H1 (cell line): Measurements from ENCODE around the gene PDE8A.

ENCODE experiments used
- BCL11A ChIP-seq, 2 experiments: IDR thresholded peaks; one replicate each; pipeline ENCODE4 v1.6.1; 2011; ENCODE audit warnings: low read depth in 2 of 2, low read length in 2 of 2, mild to moderate bottlenecking in 2 of 2
- EP300 ChIP-seq, 2 experiments: IDR thresholded peaks; 1 replicate in 1 of 2; 2 replicates in 1 of 2; pipeline ENCODE4 v1.6.1; 2011 to 2012; ENCODE audit warnings: low read depth in 2 of 2, low read length in 2 of 2, mild to moderate bottlenecking in 2 of 2, borderline replicate concordance in 1 of 2, inconsistent platforms in 1 of 2, moderate library complexity in 1 of 2
- HDAC2 ChIP-seq, 2 experiments: fragments of 300-600 bp in 1 of 2; sonication (generic) in 1 of 2; IDR thresholded peaks; 2 replicates each; pipeline ENCODE4 v1.6.1; 2011 to 2012; ENCODE audit warnings: low read depth in 2 of 2, low read length in 2 of 2, mild to moderate bottlenecking in 2 of 2, moderate library complexity in 2 of 2, borderline replicate concordance in 1 of 2, inconsistent platforms in 1 of 2
- POLR2A ChIP-seq, 2 experiments: IDR thresholded peaks; 1 replicate in 1 of 2; 2 replicates in 1 of 2; pipeline ENCODE4 v1.6.1; 2011; ENCODE audit warnings: low read depth in 2 of 2, low read length in 2 of 2, mild to moderate bottlenecking in 2 of 2; ENCODE audit errors: control extremely low read depth in 1 of 2
- POLR2AphosphoS5 ChIP-seq: IDR thresholded peaks from 2 replicates; pipeline ENCODE4 v1.6.1; 2011; ENCODE audit warnings: low read depth, low read length
- RNF2 ChIP-seq: fragments of 200-900, 300-1000 bp; sonication (generic); IDR thresholded peaks from 2 replicates; pipeline ENCODE4 v1.7.1; 2016; ENCODE audit warnings: borderline replicate concordance, low read depth, mild to moderate bottlenecking, antibody characterized with exemption, low read length; ENCODE audit not compliant: poor library complexity, severe bottlenecking; ENCODE audit errors: missing control alignments
- SRF ChIP-seq: IDR thresholded peaks from 2 replicates; pipeline ENCODE4 v1.6.1; 2011; ENCODE audit warnings: mild to moderate bottlenecking, low read depth, low read length, moderate library complexity
- TAF1 ChIP-seq: IDR thresholded peaks from 2 replicates; pipeline ENCODE4 v1.6.1; 2011; ENCODE audit warnings: mild to moderate bottlenecking, low read depth, low read length
- YY1 ChIP-seq: IDR thresholded peaks from 2 replicates; pipeline ENCODE4 v1.6.1; 2011; ENCODE audit warnings: low read depth, mild to moderate bottlenecking, low read length
- TF ChIP-seq, protein P1 (sequence below), 3 experiments: IDR thresholded peaks; 1 replicate in 2 of 3; 2 replicates in 1 of 3; pipeline versions ENCODE4 v1.5.1 to v1.6.1; 2011; ENCODE audit warnings: low read length in 3 of 3, mild to moderate bottlenecking in 3 of 3, inconsistent platforms in 2 of 3, low read depth in 1 of 3, moderate library complexity in 1 of 3; ENCODE audit not compliant: insufficient read depth in 1 of 3; ENCODE audit errors: control extremely low read depth in 1 of 3

DNA sequence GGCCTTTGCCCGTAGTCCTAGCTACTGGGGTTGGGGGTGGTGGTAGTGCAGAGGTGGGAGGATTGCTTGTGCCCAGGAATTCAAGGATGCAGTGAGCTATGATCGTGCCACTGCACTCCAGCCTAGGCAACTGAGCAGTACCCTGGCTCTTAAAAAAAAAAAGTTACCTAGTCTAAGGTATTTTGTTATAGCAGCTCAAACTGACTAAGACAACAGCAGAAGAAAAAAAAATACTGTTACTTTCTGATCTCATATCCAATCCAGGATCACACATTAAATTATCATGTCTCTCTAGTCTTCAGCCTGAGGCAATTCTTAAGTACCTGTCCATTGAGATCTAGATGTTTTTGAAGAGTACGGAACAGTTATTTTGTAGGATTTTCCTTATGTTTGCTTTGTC is 39.8 kb downstream of the PDE8A start:
- TF ChIP-seq, protein P1, sequence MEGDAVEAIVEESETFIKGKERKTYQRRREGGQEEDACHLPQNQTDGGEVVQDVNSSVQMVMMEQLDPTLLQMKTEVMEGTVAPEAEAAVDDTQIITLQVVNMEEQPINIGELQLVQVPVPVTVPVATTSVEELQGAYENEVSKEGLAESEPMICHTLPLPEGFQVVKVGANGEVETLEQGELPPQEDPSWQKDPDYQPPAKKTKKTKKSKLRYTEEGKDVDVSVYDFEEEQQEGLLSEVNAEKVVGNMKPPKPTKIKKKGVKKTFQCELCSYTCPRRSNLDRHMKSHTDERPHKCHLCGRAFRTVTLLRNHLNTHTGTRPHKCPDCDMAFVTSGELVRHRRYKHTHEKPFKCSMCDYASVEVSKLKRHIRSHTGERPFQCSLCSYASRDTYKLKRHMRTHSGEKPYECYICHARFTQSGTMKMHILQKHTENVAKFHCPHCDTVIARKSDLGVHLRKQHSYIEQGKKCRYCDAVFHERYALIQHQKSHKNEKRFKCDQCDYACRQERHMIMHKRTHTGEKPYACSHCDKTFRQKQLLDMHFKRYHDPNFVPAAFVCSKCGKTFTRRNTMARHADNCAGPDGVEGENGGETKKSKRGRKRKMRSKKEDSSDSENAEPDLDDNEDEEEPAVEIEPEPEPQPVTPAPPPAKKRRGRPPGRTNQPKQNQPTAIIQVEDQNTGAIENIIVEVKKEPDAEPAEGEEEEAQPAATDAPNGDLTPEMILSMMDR (IDR thresholded peaks at IDR 0.05; ENCODE audit: control extremely low read depth in 1 of 3, insufficient read depth in 1 of 3, low read depth in 1 of 3, low read length in 3 of 3), result no peak
- TF ChIP-seq SRF (no peak), POLR2A (IDR thresholded peaks at IDR 0.05; ENCODE audit: control extremely low read depth in 1 of 2, low read depth in 2 of 2, low read length in 2 of 2) (no peak), YY1 (no peak), BCL11A (IDR thresholded peaks at IDR 0.05; ENCODE audit: low read depth in 2 of 2, low read length in 2 of 2) (no peak), TAF1 (no peak), EP300 (IDR thresholded peaks at IDR 0.05; ENCODE audit: borderline replicate concordance in 1 of 2, low read depth in 2 of 2, low read length in 2 of 2) (no peak), HDAC2 (IDR thresholded peaks at IDR 0.05; ENCODE audit: borderline replicate concordance in 1 of 2, low read depth in 2 of 2, low read length in 2 of 2) (no peak), POLR2AphosphoS5 (no peak), RNF2 (no peak)
